ENCODE data around the gene RHOBTB3. TPM values are rescaled to one million over a fixed set of nuclear protein-coding genes. Genes with fewer than 3 reads are reported as not detected.

The RHOBTB3 gene
- polyA plus RNA-seq, 4 donors = 5.8 to 42.2 (median 12.1) TPM

Other genes starting within 250 kb of the RHOBTB3 start
- 10 to 100 TPM in 3 of 4 donors, 1 to 10 TPM in 1; 8.4 to 79.6 (median 17.1) TPM for gene SKIC3, start 176.4 kb upstream of the RHOBTB3 start, polyA plus RNA-seq
- gene ARSK, start 176.2 kb upstream of the RHOBTB3 start, polyA plus RNA-seq = 1 to 10 TPM in 3 of 4 donors, under 1 TPM in 1; 0.89 to 7.8 (median 2.3) TPM
- gene GPR150, start 111.2 kb upstream of the RHOBTB3 start, polyA plus RNA-seq = 1 to 10 TPM in 1 of 4 donors, under 1 TPM in 1, not detected in 2; 0.15 to 2.1 TPM
- 1 to 10 TPM in 2 of 4 donors, under 1 TPM in 1, not detected in 1; 0.27 to 3.4 (median 1.4) TPM for gene RFESD, start 84.6 kb upstream of the RHOBTB3 start, polyA plus RNA-seq
- gene SPATA9, start 48.3 kb upstream of the RHOBTB3 start, polyA plus RNA-seq = 1 to 10 TPM in 1 of 4 donors, under 1 TPM in 1, not detected in 2; 0.24 to 1.0 TPM
- gene GLRX, start 91.4 kb downstream of the RHOBTB3 start, polyA plus RNA-seq = 100 to 1,000 TPM; 105 to 968 (median 443) TPM
- 10 to 100 TPM in 3 of 4 donors, 1 to 10 TPM in 1; 9.7 to 35.7 (median 12.2) TPM for gene ELL2, start 230.5 kb downstream of the RHOBTB3 start, polyA plus RNA-seq

All from small intestine (tissue), 4 donors.